ENCODE data around the gene KRTAP10-10.
"Not testable (repeated sequence)": the region's sequence is repeated elsewhere in the genome, so short reads cannot be mapped to it uniquely, and the experiment has no call there.

KRTAP10-10 gene

GRCh38 chr21:44637018-44637850 is at the start of gene KRTAP10-10:
KRTAP10-10 (plus strand) TSS chr21:44637356; CDS start chr21:44637418, 62 bp downstream.
- DNase-seq, result no peak

- no peak for DNase-seq
Observed at GRCh38 chr21:44589094-44589493, 48.1 kb upstream of the KRTAP10-10 start.

- no peak for DNase-seq
Observed at GRCh38 chr21:44589586-44590305, 47.4 kb upstream of the KRTAP10-10 start.

- DNase-seq, result no peak
Observed at GRCh38 chr21:44590311-44590721, 46.8 kb upstream of the KRTAP10-10 start.

- DNase-seq, result not testable (repeated sequence)
Observed at GRCh38 chr21:44590897-44591800, 46.0 kb upstream of the KRTAP10-10 start.

- DNase-seq, result not testable (repeated sequence)
Observed at GRCh38 chr21:44591801-44592130, 45.4 kb upstream of the KRTAP10-10 start.

GRCh38 chr21:44592446-44593311 is 44.5 kb upstream of the KRTAP10-10 start, which contains the start of gene KRTAP10-6:
KRTAP10-6 (minus strand) TSS chr21:44592505; CDS start chr21:44592484, 21 bp downstream.
- DNase-seq, result no peak

GRCh38 chr21:44593598-44594405 is 43.4 kb upstream of the KRTAP10-10 start:
- no peak for DNase-seq

- no peak for DNase-seq
Observed at GRCh38 chr21:44594406-44594916, 42.7 kb upstream of the KRTAP10-10 start.

GRCh38 chr21:44595524-44595923 is 41.6 kb upstream of the KRTAP10-10 start:
- DNase-seq, result no peak

GRCh38 chr21:44596068-44596725 is 41.0 kb upstream of the KRTAP10-10 start:
- DNase-seq, result no peak

GRCh38 chr21:44598061-44598460 is 39.1 kb upstream of the KRTAP10-10 start:
- DNase-seq, result no peak

- DNase-seq, result no peak
Observed at GRCh38 chr21:44599264-44600029, 37.7 kb upstream of the KRTAP10-10 start.

- not testable (repeated sequence) for DNase-seq
Observed at GRCh38 chr21:44600118-44600978, 36.8 kb upstream of the KRTAP10-10 start, which contains the start of gene KRTAP10-7. KRTAP10-7 (plus strand) TSS chr21:44600597; CDS start chr21:44600622, 25 bp downstream.

GRCh38 chr21:44601091-44601490 is 36.1 kb upstream of the KRTAP10-10 start:
- not testable (repeated sequence) for DNase-seq

- no peak for DNase-seq
Observed at GRCh38 chr21:44601596-44602462, 35.3 kb upstream of the KRTAP10-10 start.

- DNase-seq, result no peak
Observed at GRCh38 chr21:44602463-44602850, 34.7 kb upstream of the KRTAP10-10 start.

Data from CD4-positive, alpha-beta T cell treated with Interferon alpha-2 for 1 hour (primary cell).